ENCODE data around the gene MAB21L1.

DNA sequence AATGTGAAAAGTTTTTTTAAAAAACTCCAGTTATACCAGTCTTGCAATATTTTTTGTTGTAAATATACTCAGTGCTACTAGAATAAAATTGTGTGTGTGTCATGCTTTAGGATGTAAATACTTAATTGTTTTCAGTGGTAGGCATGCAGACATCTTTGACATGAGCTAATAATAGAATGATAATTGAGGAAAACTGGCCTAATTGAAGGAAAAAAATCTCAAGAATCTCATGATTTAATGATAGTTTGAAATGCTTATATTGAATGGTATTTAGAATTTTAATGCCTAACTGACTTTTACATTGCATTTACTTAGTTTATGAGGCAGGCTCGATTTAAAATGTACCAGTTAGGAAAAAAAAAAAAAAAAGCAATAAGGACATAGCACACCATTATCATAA, 3.2 kb upstream of the MAB21L1 start:
- no peak for TF ChIP-seq POLR2A (IDR thresholded peaks at IDR 0.05)
- TF ChIP-seq, protein P1, sequence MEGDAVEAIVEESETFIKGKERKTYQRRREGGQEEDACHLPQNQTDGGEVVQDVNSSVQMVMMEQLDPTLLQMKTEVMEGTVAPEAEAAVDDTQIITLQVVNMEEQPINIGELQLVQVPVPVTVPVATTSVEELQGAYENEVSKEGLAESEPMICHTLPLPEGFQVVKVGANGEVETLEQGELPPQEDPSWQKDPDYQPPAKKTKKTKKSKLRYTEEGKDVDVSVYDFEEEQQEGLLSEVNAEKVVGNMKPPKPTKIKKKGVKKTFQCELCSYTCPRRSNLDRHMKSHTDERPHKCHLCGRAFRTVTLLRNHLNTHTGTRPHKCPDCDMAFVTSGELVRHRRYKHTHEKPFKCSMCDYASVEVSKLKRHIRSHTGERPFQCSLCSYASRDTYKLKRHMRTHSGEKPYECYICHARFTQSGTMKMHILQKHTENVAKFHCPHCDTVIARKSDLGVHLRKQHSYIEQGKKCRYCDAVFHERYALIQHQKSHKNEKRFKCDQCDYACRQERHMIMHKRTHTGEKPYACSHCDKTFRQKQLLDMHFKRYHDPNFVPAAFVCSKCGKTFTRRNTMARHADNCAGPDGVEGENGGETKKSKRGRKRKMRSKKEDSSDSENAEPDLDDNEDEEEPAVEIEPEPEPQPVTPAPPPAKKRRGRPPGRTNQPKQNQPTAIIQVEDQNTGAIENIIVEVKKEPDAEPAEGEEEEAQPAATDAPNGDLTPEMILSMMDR (IDR thresholded peaks at IDR 0.05), result no peak
